GM19043 (cell line): ENCODE data around the gene CCT3.
"Not testable (repeated sequence)": the region's sequence is repeated elsewhere in the genome, so short reads cannot be mapped to it uniquely, and the experiment has no call there.

Experiments
- ATAC-seq: cut with Tn5 transposase; IDR thresholded peaks from one replicate; pipeline ENCODE4 v1.9.1; 2021; ENCODE audit warnings: low read depth; ENCODE audit not compliant: unreplicated experiment

CCT3 gene

GRCh38 chr1:156337052-156337887 lies 822 bp downstream of the CCT3 start:
- ATAC-seq: no peak

- no peak for ATAC-seq
Observed at GRCh38 chr1:156336242-156336641, 1.9 kb downstream of the CCT3 start.

DNA sequence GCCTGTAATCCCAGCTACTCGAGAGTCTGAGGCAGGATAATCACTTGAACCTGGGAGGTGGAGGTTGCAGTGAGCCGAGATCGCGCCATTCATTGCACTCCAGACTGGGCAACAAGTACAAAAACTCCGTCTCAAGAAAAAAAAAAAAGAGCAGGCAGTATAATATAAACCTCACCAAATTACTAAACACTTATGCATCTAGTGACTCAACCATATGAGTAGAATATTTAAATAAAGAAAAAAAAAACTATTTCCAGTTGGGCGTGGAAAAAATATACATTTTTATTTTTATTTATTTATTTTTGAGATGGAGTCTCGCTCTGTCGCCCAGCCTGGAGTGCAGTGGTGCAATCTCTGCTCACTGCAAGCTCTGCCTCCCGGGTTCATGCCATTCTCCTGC lies 14.9 kb downstream of the CCT3 start:
- ATAC-seq: not testable (repeated sequence)

- ATAC-seq: no peak
Observed at GRCh38 chr1:156320560-156320959, 17.5 kb downstream of the CCT3 start.

GRCh38 chr1:156319664-156320063 lies 18.4 kb downstream of the CCT3 start:
- ATAC-seq: no peak

DNA sequence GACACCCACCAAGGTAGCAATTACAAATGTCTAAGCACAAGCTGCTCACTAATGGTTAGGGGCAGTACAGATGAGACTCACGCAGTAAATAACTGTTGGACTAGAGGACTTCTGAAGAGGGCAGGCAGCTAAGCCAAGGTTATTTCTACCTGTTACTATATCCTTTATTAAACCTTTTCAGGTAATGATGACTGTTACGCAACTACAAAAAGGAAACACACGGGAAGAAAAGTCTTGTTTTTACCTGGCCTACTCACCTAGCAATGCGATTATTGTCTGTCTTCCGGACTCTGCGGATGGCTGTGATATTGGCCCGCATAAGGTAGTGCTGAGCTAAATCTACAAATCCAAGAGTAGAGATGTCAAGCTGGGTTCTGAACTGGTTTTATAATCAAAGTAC lies 21.2 kb downstream of the CCT3 start:
- ATAC-seq: no peak

GRCh38 chr1:156310962-156311361 lies 27.1 kb downstream of the CCT3 start:
- no peak for ATAC-seq

DNA sequence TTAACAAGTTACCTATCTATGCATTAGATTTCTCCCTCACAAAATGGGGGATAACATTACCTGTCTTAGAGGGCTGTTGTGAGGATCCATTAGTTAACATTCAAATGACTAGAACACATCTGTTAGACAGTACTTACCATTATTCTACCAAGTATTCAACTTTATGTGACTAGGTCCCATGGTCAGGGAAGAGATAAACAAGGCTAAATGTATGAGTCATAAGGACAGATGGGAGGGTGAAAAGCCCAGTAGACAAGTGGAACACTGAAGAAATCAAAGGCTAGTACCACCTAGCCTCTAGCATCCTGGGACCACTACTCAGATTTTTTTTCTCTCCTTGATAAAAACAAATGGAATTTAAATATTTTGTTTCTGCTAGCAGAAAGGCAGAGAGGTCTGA lies 30.0 kb downstream of the CCT3 start:
- no peak for ATAC-seq

GRCh38 chr1:156305215-156305614 lies 32.9 kb downstream of the CCT3 start:
- no peak for ATAC-seq

GRCh38 chr1:156303241-156303640 lies 34.9 kb downstream of the CCT3 start:
- ATAC-seq: no peak

DNA sequence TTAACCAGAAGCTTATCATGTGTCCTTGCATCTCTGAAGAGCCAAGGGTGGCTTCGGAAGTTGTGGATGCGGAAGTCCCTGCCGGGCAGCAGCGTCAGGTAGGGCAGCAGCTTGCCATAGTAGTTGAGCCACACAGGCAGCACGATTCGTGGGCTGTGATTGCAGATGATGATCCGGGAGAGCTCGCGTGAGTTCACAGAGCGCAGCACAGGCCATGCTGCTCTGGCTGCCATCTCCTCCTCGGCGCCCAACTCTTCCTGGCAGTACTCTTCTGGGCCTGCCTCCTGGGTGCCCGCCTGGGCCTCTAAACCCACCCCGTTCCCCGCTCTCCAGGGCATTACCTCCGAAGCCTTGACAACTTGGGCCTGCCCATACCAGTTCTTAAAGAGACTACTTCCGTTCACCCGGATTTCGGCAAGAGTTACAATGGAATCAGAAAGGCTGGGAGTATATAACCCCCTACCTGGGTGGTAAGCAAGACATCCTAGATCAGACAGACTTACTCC lies 39.2 kb downstream of the CCT3 start, which contains the start of gene VHLL:
VHLL (minus strand) TSS at position 456 of the 506 bp plus-strand sequence; CDS start at position 338, 118 bp downstream.
- ATAC-seq: no peak

- ATAC-seq: no peak
Observed at GRCh38 chr1:156295391-156295947, 42.6 kb downstream of the CCT3 start, which contains the start of gene GLMP. Gene GLMP, minus strand, starts transcription at chr1:156295679. Its CDS starts 34 bp downstream, at chr1:156295645.

DNA sequence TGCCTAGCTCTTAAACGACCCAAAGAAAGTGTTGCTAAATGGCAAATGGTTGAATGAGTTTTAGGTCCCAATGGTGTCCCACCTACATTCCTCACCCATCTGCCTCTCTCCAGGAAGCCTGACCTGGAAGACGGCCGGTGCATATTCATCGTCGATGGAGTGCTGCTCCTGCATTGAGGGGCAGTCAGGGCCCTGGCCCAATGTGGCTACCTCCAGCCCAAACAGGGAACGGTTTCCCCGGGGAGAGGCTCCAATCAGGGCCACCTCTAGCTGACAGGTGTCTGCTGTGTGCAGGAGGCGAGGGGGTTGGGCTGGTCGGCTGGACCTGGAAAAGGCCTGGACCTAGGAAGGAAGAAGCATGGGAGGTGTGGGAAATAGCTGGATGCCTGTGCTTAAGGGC lies 44.2 kb downstream of the CCT3 start:
- no peak for ATAC-seq

DNA sequence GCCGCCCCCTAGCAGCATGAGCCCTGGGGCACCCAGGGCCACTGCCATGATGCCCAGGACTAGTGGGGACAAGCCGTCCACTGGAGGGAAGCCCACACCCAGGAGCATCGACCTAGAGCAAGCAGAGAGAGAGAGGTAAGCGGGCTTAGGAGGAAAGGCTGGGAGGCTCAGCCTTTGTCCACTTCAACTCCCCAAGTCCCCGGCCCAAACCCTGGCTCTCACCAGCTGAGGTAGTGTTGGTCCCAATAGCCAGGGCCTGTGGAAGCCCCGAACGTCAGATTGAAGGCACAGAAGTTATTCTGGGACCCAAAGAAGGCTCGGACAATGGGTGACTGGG lies 45.0 kb downstream of the CCT3 start:
- no peak for ATAC-seq

GRCh38 chr1:156291226-156292061 lies 46.6 kb downstream of the CCT3 start:
- ATAC-seq: no peak

DNA sequence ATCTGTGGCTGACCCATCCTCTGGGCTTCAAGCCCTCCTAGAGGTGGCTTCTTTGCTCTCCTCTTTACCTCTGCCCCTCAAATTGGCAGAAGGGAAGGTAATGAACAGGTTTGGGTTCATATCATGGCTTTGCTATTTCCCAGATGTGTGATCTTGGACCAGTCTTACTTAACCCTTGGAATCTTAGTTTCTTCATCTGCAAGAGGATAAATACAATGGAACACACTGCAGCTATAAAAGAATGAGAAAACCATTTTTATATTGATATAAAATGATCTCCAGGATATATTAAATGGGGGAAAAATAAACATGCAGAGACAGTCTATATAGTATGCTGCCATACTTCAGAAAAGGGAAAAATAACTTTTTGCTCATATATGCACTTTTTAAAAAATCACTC lies 48.2 kb downstream of the CCT3 start:
- ATAC-seq: no peak

GRCh38 chr1:156286061-156286460 lies 52.0 kb downstream of the CCT3 start:
- no peak for ATAC-seq

DNA sequence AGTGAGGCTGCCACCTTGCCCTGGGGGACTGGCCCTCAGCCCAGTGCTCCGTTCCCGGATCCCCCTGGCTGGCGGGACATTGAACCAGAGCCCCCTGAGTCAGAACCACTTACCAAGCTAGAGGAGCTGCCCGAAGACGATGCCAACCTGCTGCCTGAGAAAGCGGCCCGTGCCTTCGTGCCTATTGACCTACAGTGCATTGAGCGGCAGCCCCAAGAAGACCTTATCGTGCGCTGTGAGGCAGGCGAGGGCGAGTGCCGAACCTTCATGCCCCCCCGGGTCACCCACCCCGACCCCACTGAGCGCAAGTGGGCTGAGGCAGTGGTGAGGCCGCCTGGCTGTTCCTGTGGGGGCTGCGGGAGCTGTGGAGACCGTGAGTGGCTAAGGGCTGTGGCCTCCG lies 52.7 kb downstream of the CCT3 start:
- no peak for ATAC-seq

- no peak for ATAC-seq
Observed at GRCh38 chr1:156284757-156285156, 53.3 kb downstream of the CCT3 start.

DNA sequence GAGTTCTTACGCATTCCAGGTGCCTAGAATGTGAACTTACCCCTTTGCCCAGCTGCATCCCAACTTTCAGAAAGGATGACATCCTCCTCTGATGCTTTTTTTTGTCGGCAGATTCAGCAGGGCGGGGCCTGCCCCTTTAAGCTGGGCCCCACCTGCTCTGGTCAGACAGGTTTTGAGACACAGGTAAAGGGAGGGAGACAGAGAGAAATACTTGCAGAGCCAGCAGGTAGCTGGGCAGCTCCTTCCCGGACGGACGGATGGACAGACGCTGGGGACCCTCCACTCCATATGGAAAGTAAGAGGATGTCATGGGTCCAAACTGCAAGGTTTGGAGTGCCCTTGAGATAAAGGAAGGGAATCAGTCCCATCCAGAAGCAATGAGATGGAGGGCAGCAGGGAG lies 54.0 kb downstream of the CCT3 start, which contains the start of gene TMEM79:
TMEM79 (plus strand) TSS at position 214 of the 400 bp plus-strand sequence. CDS start 902 bp downstream, outside the sequence.
- ATAC-seq: no peak

- no peak for ATAC-seq
Observed at GRCh38 chr1:156283521-156283920, 54.6 kb downstream of the CCT3 start.
